Measurements from ENCODE around the gene ENTREP3. TPM values are rescaled to one million over a fixed set of nuclear protein-coding genes. Genes with fewer than 3 reads are reported as not detected.

Gene ENTREP3
- total RNA-seq, 1 donor, result 6.5 TPM

- no peak overlapping the region for H2AFZ ChIP-seq (ENCODE audit: low read length)
- DNase-seq (ENCODE audit: insufficient read length, low spot score, missing footprints), result no peak
- H3K4me1 ChIP-seq (ENCODE audit: insufficient read depth, low read length), result no peaks in the 10 kb centered on the region
- no peak overlapping the region for H3K4me3 ChIP-seq (ENCODE audit: insufficient read depth, low read length)
- H3K27ac ChIP-seq (ENCODE audit: low read depth, low read length), result no peak overlapping the region
- H3K9me3 ChIP-seq (ENCODE audit: low read depth, low read length), result no peaks in the 10 kb centered on the region
- TF ChIP-seq CTCF (IDR thresholded peaks at IDR 0.05; ENCODE audit: extremely low read depth, low read depth, low read length), result no peak
- no peaks in the 10 kb centered on the region for H3K79me2 ChIP-seq (ENCODE audit: insufficient read depth, low read length)
- no peak overlapping the region for H3K4me2 ChIP-seq (ENCODE audit: insufficient read depth, low read length)
- no peaks in the 10 kb centered on the region for H3K27me3 ChIP-seq (ENCODE audit: insufficient read depth, low read length)
- H3K36me3 ChIP-seq (ENCODE audit: insufficient read depth, low read length), result no peaks in the 10 kb centered on the region
- no peaks in the 10 kb centered on the region for H4K20me1 ChIP-seq (ENCODE audit: insufficient read depth, low read length)
Measured at GRCh38 chr1:155284476-155284875, 29.2 kb upstream of the ENTREP3 start.

GRCh38 chr1:155282488-155283091, 27.3 kb upstream of the ENTREP3 start:
- Histone ChIP-seq H3K4me3 (ENCODE audit: insufficient read depth, low read length) (no peak overlapping the region), H3K79me2 (ENCODE audit: insufficient read depth, low read length) (no peaks in the 10 kb centered on the region), H3K9me3 (ENCODE audit: low read depth, low read length) (no peaks in the 10 kb centered on the region), H3K27ac (ENCODE audit: low read depth, low read length) (no peak overlapping the region), H3K4me1 (ENCODE audit: insufficient read depth, low read length) (peaks cover 6% of the 10 kb centered on the region), H3K4me2 (ENCODE audit: insufficient read depth, low read length) (no peak overlapping the region), H3K27me3 (ENCODE audit: insufficient read depth, low read length) (no peaks in the 10 kb centered on the region), H3K36me3 (ENCODE audit: insufficient read depth, low read length) (no peaks in the 10 kb centered on the region), H4K20me1 (ENCODE audit: insufficient read depth, low read length) (no peaks in the 10 kb centered on the region), H2AFZ (ENCODE audit: low read length) (no peak overlapping the region)
- no peak for DNase-seq (ENCODE audit: insufficient read length, low spot score, missing footprints)
- TF ChIP-seq CTCF (IDR thresholded peaks at IDR 0.05; ENCODE audit: extremely low read depth, low read depth, low read length), result no peak

DNA sequence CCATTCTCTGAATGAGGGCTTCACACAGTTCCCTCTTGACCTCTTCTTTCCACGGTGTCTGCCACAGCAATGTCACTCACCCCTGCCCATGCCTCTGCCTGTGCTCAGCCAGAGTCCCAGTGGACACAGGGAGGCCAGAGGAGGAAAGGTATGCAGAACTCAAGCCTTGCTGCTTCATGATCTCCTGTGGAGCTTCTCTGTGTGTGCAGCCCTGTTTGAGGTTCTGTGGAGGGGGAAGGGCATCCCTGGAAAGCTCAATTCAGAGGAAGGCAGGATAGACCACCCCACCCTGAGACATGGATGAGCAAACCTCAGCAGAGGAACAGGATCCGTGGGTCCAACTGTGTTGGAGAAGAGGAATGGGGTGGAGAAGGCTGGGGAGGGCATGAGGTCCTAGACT, 24.0 kb upstream of the ENTREP3 start:
- no peak for DNase-seq (ENCODE audit: insufficient read length, low spot score, missing footprints)
- Histone ChIP-seq H3K79me2 (ENCODE audit: insufficient read depth, low read length) (no peaks in the 10 kb centered on the region), H3K27ac (ENCODE audit: low read depth, low read length) (no peak overlapping the region), H3K9me3 (ENCODE audit: low read depth, low read length) (no peaks in the 10 kb centered on the region), H2AFZ (ENCODE audit: low read length) (no peak overlapping the region), H3K4me2 (ENCODE audit: insufficient read depth, low read length) (no peak overlapping the region), H3K4me3 (ENCODE audit: insufficient read depth, low read length) (no peak overlapping the region), H4K20me1 (ENCODE audit: insufficient read depth, low read length) (no peaks in the 10 kb centered on the region), H3K4me1 (ENCODE audit: insufficient read depth, low read length) (peaks cover 14% of the 10 kb centered on the region), H3K27me3 (ENCODE audit: insufficient read depth, low read length) (no peaks in the 10 kb centered on the region), H3K36me3 (ENCODE audit: insufficient read depth, low read length) (no peaks in the 10 kb centered on the region)
- TF ChIP-seq CTCF (IDR thresholded peaks at IDR 0.05; ENCODE audit: extremely low read depth, low read depth, low read length), result no peak

DNA sequence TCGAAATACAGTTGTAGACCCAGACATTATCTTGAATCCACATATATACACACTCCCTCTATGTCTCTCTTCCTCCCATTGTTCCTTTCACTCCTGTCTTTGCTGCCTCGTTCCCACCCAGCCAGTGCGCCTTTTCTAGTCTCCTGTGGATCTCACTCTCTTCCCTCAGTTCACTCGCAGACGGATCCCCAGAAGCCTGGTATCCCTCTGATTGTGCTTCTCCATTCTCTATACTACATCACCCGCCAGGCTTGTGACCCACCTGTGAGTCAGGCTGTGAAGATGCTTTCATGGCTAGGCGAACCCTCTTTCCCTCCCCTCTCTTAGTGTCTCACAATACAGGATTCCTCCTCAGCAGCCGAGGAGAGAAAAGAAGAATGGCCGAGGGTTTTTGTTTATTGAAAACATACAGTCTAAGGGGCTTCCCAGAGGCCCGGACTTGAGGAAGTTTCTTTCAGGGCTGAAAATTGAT, 23.4 kb upstream of the ENTREP3 start:
- Histone ChIP-seq H3K27me3 (ENCODE audit: insufficient read depth, low read length) (no peaks in the 10 kb centered on the region), H3K79me2 (ENCODE audit: insufficient read depth, low read length) (peaks cover 1% of the 10 kb centered on the region), H3K4me3 (ENCODE audit: insufficient read depth, low read length) (no peak overlapping the region), H3K27ac (ENCODE audit: low read depth, low read length) (no peak overlapping the region), H3K4me2 (ENCODE audit: insufficient read depth, low read length) (peak overlapping the region; percentile 94), H3K9me3 (ENCODE audit: low read depth, low read length) (no peaks in the 10 kb centered on the region), H4K20me1 (ENCODE audit: insufficient read depth, low read length) (no peaks in the 10 kb centered on the region), H3K36me3 (ENCODE audit: insufficient read depth, low read length) (no peaks in the 10 kb centered on the region), H2AFZ (ENCODE audit: low read length) (no peak overlapping the region), H3K4me1 (ENCODE audit: insufficient read depth, low read length) (peaks cover 16% of the 10 kb centered on the region)
- DNase-seq (ENCODE audit: insufficient read length, low spot score, missing footprints), result no peak
- no peak for TF ChIP-seq CTCF (IDR thresholded peaks at IDR 0.05; ENCODE audit: extremely low read depth, low read depth, low read length)

Measured in osteoblast (primary cell).